ENCODE results near the gene DOC2A.

DNA sequence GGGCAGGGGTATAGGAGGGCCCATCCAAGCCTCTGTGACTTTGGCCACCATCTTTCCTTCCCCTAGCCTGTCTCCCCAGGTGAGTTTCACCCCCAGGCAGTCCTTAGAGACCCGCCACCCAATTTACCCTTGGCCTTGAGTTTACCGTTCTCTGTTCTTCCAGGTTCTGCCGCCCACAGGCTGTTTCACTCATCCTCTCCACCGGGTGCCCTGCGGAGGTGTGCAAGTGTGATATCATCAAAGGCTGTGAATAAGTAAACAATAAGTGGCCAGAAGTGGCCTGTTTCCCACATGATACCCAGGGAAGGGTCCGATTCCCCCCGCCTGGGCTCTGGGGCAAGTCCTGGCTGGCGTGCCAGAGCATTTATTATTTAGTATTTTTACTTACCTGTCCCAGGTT is 35.4 kb upstream of the DOC2A start:
- TF ChIP-seq, protein P1, sequence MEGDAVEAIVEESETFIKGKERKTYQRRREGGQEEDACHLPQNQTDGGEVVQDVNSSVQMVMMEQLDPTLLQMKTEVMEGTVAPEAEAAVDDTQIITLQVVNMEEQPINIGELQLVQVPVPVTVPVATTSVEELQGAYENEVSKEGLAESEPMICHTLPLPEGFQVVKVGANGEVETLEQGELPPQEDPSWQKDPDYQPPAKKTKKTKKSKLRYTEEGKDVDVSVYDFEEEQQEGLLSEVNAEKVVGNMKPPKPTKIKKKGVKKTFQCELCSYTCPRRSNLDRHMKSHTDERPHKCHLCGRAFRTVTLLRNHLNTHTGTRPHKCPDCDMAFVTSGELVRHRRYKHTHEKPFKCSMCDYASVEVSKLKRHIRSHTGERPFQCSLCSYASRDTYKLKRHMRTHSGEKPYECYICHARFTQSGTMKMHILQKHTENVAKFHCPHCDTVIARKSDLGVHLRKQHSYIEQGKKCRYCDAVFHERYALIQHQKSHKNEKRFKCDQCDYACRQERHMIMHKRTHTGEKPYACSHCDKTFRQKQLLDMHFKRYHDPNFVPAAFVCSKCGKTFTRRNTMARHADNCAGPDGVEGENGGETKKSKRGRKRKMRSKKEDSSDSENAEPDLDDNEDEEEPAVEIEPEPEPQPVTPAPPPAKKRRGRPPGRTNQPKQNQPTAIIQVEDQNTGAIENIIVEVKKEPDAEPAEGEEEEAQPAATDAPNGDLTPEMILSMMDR (IDR thresholded peaks at IDR 0.05; ENCODE audit: low read depth, low read length, poor library complexity, severe bottlenecking): no peak
- TF ChIP-seq EZH2phosphoT487 (IDR thresholded peaks at IDR 0.05; ENCODE audit: borderline replicate concordance, low read length): no peak
